GM21515 (cell line): ENCODE data around the gene TBC1D4.
"Not testable (repeated sequence)": the region's sequence is repeated elsewhere in the genome, so short reads cannot be mapped to it uniquely, and the experiment has no call there.

Experiments
- ATAC-seq: cut with Tn5 transposase; IDR thresholded peaks from one replicate; pipeline ENCODE4 v1.9.1; 2021; ENCODE audit not compliant: unreplicated experiment

TBC1D4 gene

DNA sequence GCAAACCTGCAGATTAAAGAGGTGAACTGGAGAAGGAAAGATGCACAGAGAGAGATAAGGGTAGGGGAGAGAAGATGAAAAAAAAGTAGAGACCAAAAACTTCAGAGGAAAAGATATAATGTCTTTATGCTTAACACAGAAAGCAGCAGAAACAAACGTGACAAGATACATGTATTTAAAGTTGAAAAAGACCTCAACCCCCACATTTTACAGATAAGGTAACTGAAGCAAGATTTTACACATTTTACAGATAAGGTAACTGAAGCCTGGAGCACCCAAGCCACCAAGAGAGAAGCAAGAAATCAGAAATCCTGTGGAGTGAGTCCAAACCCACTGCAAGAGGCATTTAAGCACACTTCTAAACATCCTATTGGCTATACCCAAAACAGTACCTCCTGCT lies 185.3 kb downstream of the TBC1D4 start:
- no peak for ATAC-seq

DNA sequence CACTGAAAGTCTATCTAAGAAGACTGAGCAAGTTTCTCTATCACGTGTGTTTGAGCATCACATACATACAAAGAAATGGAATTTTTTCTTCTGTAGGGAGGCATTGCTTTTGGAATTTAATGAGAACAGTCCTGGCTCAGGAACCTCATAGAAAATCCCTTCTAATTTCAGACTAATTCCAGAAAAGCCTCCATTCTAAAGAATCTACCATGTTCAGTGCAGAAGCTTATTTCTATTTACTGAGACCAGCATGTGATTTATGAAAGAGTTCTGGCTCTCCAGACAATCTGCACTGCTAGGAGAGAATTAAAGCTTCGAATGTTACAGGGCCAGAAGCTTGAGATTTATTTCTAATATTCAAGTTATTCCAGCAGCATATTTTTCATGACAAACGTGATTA lies 186.8 kb downstream of the TBC1D4 start:
- ATAC-seq, result no peak

DNA sequence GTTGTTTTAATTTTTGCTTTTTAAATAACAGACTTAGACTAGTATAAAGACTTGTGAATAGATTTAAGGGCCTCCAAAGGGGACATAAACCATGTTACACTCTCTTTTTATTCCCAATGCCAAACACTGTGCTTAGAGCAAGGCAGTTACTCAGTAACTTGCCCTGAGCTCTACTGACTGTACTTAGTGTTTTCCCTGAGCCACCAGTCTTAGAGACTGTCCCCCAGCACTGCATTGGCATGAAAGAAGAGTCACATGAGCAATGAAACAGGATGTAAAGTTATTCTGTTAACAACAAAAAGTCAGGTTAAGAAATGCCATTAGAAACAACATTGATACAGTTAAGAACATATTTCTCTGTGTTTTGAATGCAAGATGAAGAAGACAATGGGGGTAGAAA lies 187.9 kb downstream of the TBC1D4 start:
- no peak for ATAC-seq

DNA sequence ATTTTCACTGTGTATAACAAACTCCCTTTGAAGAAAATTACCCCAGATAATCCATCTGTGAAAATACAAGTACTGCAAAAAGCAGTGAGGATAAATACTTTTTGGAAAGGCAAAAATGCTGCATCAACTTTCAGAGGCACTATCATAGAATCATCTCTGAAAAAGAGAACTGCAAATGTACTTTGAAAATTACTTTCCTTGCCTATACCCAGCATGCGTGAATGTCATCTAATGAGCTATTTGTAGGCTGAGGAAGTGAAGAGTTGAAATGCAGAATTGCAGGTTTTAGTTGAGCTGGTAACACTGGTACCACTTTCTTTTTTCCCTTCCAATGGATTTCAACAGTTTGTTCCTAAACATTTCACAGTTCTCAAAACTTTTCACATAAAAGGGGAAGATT lies 196.7 kb downstream of the TBC1D4 start:
- ATAC-seq, result peak; percentile 70

DNA sequence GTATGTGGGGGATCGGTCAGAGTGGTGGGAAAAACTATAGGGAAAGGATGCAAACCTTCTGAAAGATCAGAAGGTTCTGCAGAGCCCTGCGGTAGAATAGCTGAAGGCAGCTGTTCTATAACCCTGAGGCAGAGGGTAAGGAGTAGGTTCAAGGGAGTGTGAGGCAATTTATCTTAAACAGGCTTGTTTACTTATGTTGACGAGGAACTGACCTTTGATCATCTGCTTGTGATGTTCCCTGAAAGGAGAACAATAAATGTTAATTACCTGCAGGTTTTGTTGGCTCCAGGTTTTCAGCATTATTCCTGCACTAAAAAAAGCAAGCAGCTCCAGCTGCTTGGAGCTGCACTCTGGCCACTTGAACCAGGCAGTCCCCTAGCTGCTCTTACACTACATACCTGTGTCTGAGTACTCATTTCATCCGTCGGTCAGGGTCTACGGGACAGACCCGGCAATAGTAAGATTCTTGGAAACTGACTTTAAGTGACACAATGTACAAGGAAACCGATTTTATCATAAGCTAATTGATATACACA lies 202.1 kb downstream of the TBC1D4 start:
- no peak for ATAC-seq

DNA sequence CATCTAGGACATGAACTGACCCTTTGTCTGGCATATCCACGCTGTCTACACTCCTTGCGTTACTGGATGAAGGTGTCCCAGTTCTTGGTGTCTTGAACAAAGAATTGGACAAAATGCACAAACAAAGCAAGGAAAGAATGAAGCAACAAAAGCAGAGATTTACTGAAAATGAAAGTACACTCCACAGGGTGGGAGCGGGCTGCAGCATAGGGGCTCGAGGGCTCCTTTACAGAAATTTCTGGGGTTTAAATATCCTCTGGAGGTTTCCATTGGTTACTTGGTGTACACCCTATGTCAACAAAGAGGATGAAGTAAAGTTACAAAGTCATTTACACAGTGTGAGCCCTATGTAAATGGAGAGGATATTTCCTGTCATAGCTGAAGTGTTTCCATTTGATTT lies 208.3 kb downstream of the TBC1D4 start:
- ATAC-seq, result not testable (repeated sequence)

DNA sequence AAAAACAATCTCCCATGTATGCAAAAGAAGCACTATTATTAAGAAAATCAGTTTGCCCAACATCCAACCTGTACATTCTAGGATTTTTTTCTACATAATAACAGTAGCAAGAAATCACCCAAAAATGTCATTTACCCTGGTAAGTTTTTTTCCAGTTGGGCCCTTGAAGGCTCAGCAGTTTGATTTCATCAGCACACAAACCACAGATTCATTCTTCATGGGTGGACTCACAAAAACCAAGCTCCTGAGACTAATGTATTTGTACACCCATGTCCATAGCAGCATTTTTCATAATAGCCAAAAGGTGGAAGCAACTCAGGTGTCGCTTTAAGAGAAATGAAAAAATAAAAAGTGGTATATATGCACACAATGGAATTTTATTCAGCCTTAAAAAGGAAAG lies 210.1 kb downstream of the TBC1D4 start:
- ATAC-seq, result no peak

DNA sequence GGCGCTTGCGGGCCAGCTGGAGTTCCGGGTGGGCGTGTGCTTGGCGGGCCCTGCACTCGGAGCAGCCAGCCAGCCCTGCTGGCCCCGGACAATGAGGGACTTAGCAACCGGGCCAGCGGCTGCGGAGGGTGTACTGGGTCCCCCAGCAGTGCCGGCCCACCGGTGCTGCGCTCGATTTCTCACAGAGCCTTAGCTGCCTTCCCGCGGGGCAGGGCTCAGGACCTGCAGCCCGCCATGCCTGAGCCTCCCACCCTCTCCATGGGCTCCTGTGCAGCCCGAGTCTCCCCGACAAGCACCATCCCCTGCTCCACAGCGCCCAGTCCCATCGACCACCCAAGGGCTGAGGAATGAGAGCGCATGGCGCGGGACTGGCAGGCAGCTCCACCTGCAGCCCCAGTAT lies 213.5 kb downstream of the TBC1D4 start:
- not testable (repeated sequence) for ATAC-seq

DNA sequence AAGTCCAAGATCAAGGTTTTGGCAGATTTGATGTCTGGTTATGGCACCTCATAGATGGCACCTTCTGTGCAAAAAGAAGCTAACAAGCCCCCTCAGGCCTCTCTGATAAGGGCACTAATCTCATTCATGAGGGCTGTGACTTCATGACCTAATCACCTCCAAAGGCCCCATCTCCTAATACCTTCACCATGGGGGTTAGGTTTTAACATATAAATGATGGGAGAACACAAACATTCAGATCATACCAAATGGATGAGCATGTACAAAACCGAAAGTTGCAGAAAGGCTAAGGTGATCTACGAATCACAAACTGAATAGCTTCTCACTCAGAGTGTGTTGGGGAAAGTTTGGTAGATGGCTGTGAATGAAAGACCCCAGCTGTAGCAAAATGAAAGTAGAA lies 217.4 kb downstream of the TBC1D4 start:
- ATAC-seq, result no peak

DNA sequence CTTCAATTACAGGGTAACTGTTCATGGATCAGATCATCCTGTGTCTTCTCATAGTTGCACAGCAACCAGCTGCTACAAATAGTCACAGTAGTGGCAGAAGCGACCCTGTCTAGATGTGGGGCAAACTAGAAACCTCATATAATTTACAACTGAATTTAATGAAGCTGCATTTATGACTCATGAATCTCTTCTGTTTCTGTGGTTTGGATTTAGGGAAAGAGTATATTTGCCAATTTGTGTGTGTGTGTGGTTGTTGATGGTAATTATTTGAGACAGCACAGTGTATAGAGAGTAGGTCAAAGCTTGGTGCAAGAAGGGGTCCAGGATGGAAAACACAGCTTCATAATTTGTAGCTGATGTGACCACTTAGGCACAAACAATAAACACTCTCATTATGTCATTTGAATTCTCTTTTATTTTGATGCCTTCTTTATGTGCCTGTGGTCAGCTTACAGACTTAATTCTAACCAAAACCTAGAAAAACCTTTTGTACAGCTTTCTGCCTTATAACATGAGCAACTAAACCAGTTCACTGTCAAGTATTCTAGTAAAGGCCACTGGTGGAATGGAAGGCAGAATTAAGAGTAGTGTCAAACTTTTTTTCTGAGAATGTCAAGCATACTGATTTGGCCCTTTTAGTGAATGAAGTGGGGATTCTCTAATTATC lies 218.1 kb downstream of the TBC1D4 start:
- ATAC-seq, result no peak

DNA sequence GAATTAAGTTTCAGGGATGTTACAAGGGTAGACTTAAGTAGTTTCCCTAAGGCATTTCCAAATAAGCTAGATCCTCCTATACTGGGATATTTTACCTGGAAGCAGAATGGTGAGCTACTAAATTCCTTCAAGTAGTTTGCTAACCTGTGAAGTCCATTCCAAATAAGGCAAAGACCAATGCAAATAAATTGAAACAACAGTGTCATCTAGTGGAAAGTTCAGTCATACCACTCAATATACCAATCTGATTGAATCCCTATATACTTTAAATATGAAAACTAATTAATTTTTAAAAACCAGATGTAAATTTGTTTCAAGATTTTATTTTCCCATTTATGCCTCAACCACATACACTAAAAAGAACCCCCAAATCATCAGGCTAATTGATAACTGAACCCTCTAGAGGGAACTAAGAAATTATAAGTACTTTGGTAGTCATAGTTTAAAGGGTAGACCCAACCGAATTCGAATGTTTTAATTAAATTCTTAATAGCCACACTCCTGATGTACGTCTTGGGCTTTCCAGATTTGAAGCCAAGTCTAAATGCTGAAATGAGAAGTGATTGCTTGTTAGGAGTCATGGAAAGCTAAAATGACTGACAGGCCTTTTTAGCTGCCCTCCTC lies 223.7 kb downstream of the TBC1D4 start:
- peak; percentile 68 for ATAC-seq

DNA sequence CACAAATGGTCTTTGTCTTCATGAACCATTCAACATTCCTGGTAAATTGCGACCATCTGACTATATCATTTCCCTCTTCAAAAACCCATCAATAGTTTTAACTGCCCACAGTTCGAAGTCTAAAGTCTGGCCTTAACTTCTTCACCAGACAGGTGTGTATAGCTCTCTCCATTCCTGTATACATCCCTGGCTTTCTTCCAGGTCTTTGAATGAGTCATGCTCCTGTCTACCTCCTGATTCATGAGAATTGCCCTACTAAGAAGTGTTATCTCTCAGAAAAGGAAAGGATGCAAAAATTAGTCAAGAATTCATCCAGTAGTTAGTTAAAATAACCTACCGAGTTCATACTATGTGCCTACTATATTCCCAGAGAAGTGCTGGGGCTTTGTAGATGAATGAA lies 225.0 kb downstream of the TBC1D4 start:
- no peak for ATAC-seq

DNA sequence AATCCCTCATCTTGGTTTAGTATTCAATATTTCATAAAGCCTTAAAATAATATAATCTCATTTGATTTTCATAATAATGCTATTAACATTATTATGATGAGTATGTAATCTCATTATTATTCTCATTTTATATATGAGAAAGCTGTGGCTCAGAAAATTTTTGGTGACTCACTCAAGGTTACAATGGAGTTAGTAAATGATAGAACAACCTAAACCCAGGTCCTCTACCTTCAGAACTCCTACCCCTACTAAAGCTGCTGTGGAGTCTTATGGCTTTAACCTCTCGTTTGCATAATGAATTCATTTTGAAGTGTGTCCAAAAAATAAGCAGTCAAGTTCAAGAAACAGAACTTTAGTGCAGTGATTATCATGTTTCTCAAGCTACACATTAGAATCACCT lies 226.3 kb downstream of the TBC1D4 start:
- no peak for ATAC-seq

DNA sequence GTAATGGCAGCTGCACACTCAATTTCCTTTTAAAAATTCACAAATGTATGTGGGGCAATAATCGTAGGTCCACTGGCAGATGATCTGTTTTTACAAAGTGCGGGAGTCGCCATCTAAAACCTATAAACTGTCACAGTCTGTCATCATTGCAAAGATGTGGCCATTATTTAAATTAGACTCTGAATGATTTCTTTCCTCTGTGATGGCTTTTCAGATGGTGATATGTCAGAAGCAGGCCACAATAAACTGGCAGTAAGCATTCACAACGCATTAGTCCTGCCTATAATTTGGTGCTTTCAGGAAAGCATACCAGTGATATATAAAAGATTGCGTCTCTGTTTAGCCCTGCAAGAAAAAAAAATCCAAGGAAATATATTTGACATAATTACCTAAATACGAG lies 226.8 kb downstream of the TBC1D4 start:
- no peak for ATAC-seq

DNA sequence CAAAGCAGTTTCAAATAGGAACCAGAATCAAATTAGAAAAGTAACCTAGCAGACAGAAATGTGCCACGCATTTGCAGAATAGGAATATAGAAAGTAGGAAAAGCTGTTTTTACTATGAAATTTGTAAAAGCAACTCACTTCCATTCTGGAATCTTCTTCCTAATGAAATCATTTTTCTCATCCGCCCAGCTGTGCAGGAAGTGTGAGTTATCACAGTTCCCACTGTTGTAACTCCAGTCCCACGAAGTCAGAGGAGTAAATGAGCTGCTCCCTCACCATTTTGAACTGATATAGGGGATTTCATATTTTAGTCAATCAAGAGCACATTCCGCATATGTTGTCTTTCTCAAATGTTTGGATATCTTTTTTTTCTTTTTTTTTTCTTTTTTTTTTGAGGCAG lies 230.8 kb downstream of the TBC1D4 start:
- ATAC-seq, result no peak

DNA sequence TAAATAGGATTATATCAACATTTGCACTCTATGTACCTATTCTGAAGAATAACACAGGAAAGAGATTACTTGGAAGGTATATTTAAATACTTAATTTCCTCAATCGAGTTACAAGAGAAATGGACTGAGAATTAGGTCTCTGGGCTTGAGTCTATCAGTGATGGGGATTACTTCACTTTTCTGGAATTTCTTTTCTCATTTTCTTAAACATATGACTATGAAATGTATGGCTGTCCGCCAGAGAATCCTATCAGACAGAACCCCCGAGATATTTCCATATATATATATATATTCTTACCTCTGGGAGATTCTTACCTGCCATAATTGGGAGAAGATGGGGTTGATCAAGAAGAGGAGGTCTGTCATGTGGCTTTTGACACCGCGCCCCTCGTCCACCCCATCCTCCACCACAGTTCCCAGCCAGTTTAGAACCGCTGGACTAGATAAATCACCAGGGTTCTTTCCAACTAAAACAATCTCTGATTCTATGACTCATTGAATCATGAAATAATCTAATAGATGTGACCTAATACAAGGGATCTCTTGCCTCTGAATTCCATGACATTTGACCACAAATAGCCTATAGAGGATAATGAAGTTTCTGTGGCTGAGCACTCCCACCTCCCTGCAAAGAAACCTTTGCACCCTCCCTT lies 231.3 kb downstream of the TBC1D4 start:
- no peak for ATAC-seq

DNA sequence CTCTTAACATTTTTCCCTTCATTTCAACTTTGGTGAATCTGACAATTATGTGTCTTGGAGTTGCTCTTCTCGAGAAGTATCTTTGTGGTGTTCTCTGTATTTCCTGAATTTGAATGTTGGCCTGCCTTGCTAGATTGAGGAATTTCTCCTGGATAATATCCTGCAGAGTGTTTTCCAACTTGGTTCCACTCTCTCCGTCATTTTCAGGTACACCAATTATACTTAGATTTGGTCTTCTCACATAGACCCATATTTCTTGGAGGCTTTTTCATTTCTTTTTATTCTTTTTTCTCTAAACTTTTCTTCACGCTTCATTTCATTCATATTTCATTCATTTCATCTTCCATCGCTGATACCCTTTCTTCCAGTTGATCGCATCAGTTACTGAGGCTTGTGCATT lies 236.4 kb downstream of the TBC1D4 start:
- not testable (repeated sequence) for ATAC-seq

DNA sequence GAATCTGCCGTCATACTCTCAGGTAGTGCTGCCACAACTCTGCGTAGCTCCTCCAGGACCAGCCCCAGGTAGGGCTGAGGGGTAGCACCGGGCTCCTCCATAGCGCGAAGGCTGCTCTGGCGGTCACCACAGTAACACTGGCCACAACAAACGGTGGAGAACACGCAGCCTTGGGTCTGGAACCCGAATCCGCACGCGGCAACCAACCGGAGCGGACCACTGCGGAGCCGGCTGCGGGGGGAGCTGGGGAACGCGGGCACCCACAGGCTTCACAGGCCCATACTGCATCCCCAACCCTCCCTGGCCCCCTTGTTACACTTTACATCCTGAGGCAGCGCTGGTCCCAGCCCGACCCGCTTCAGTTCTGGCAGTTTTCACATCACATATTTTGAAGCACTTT lies 241.7 kb downstream of the TBC1D4 start:
- not testable (repeated sequence) for ATAC-seq

DNA sequence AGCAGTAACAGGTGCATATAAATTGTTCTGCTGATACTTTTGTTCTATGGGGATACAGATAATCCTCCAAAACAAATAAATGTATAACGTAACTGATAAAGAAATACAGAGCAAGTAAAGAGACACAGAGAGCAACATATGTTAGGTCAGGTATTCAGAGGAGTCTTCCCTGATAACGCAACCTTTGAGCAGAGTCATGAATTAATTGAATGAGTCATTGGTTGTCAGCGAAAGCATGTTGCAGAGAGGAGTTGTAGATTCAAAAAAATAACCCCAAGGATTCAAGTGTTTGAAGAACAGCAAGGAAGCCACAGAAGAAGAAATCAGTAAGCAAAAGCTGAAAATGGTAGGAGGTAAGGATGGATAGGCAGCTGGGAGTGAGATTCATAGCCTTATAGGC lies 245.2 kb downstream of the TBC1D4 start:
- no peak for ATAC-seq
